Endothelial cell of umbilical vein (primary cell): ENCODE data around the gene SKI. TPM values are rescaled to one million over a fixed set of nuclear protein-coding genes. Genes with fewer than 3 reads are reported as not detected.

Experiments
- BruUV-seq: library from RNA; stranded (reverse); fragments of 400-500 nt; replicated peaks from 2 replicates; lab custom pipeline; 2021; lab: Mats Ljungman, UMichigan
- CTCF ChIA-PET: fragments of 300-600, 350-600 bp; sonication (Branson Sonifier 250); formaldehyde crosslinking; loops from one replicate; lab custom pipeline; 2021; ENCODE audit warnings: antibody characterized with exemption, inconsistent platforms; lab: Charles Lee
- POLR2A ChIA-PET: fragments of 300-600, 350-600 bp; sonication (Branson Sonifier 250); formaldehyde crosslinking; loops from one replicate; lab custom pipeline; 2021; ENCODE audit warnings: antibody characterized with exemption, inconsistent platforms; lab: Charles Lee
- DNase-seq: peaks from one replicate; pipeline ENCODE4 v3.0.0-alpha.2; 2011; ENCODE audit warnings: low read depth, low spot score
- FAIRE-seq: peaks from 2 replicates; lab custom pipeline; 2011; peaks lifted over from hg19 to GRCh38; lab: Jason Lieb, UNC
- H2AFZ ChIP-seq: 2 replicates; pipeline ENCODE4 v1.6.0; 2012; ENCODE audit warnings: low read depth, low read length, control low read depth, inconsistent platforms
- H3K27ac ChIP-seq: 2 replicates; pipeline ENCODE4 v1.5.1; 2011; ENCODE audit warnings: low read depth, mild to moderate bottlenecking, control low read depth, low read length, moderate library complexity; ENCODE audit not compliant: insufficient read depth
- H3K27me3 ChIP-seq, 2 experiments: 2 replicates each; pipeline versions ENCODE4 v1.6.0 to v1.6.1; 2011; ENCODE audit warnings: low read length in 2 of 2, mixed read lengths in 1 of 2; ENCODE audit not compliant: control insufficient read depth in 2 of 2, insufficient read depth in 2 of 2
- H3K36me3 ChIP-seq, 2 experiments: 2 replicates in 1 of 2; 3 replicates in 1 of 2; pipeline ENCODE4 v1.5.1; 2011; ENCODE audit warnings: low read length in 2 of 2, mild to moderate bottlenecking in 1 of 2, moderate library complexity in 1 of 2; ENCODE audit not compliant: control insufficient read depth in 2 of 2, insufficient read depth in 2 of 2; ENCODE audit errors: extremely low read depth in 1 of 2
- H3K4me1 ChIP-seq: 3 replicates; pipeline ENCODE4 v1.5.1; 2011; ENCODE audit warnings: mild to moderate bottlenecking, low read length; ENCODE audit not compliant: control insufficient read depth, insufficient read depth; ENCODE audit errors: extremely low read depth
- H3K4me2 ChIP-seq: 2 replicates; pipeline ENCODE4 v1.6.1; 2011; ENCODE audit warnings: low read length, control low read depth, mixed read lengths; ENCODE audit not compliant: insufficient read depth
- H3K4me3 ChIP-seq, 3 experiments: fragments of 200-600 bp in 1 of 3; sonication (generic), shearing (Covaris generic) in 1 of 3; replicated peaks in 1 of 3; 2 replicates each; pipeline ENCODE4 v1.5.1; 2011 to 2016; ENCODE audit warnings: control low read depth in 3 of 3, low read length in 3 of 3, mild to moderate bottlenecking in 2 of 3, inconsistent platforms in 1 of 3, low read depth in 1 of 3, moderate library complexity in 1 of 3; ENCODE audit not compliant: insufficient read depth in 1 of 3
- H3K79me2 ChIP-seq: 2 replicates; pipeline ENCODE4 v1.6.0; 2012; ENCODE audit warnings: low read length, inconsistent platforms; ENCODE audit not compliant: control insufficient read depth, insufficient read depth
- H3K9ac ChIP-seq: replicated peaks from 2 replicates; pipeline ENCODE3; 2011; ENCODE audit warnings: low read length, control low read depth; ENCODE audit not compliant: insufficient read depth; ENCODE audit errors: extremely low read depth
- H3K9me1 ChIP-seq: replicated peaks from 3 replicates; pipeline ENCODE4 v1.6.0; 2011; ENCODE audit warnings: mild to moderate bottlenecking, low read length; ENCODE audit not compliant: control insufficient read depth, insufficient read depth; ENCODE audit errors: extremely low read depth
- H3K9me3 ChIP-seq: replicated peaks from 2 replicates; pipeline ENCODE4 v1.5.1; 2012; ENCODE audit warnings: low read length, inconsistent platforms; ENCODE audit not compliant: control insufficient read depth, insufficient read depth
- H4K20me1 ChIP-seq: replicated peaks from 2 replicates; pipeline ENCODE3; 2011; ENCODE audit warnings: mild to moderate bottlenecking, low read length; ENCODE audit not compliant: control insufficient read depth, insufficient read depth; ENCODE audit errors: extremely low read depth
- EZH2 ChIP-seq: IDR thresholded peaks from 2 replicates; pipeline ENCODE4 v1.6.1; 2012; ENCODE audit warnings: borderline replicate concordance, low read depth, mild to moderate bottlenecking, moderate library complexity, low read length, inconsistent platforms; ENCODE audit not compliant: severe bottlenecking
- FOS ChIP-seq: IDR thresholded peaks from 2 replicates; pipeline ENCODE4 v1.6.1; 2011; ENCODE audit warnings: mild to moderate bottlenecking, low read length, moderate library complexity, borderline replicate concordance; ENCODE audit not compliant: insufficient read depth
- GATA2 ChIP-seq: IDR thresholded peaks from 2 replicates; pipeline ENCODE4 v1.7.0; 2011; ENCODE audit warnings: low read depth, mild to moderate bottlenecking, moderate library complexity, mixed read lengths, low read length; ENCODE audit not compliant: insufficient read length, insufficient read depth
- JUN ChIP-seq: IDR thresholded peaks from 2 replicates; pipeline ENCODE4 v1.6.1; 2011; ENCODE audit warnings: borderline replicate concordance, low read depth; ENCODE audit not compliant: insufficient read length, insufficient read depth
- MAX ChIP-seq: IDR thresholded peaks from 2 replicates; pipeline ENCODE4 v1.6.1; 2011; ENCODE audit not compliant: insufficient read depth, insufficient read length
- MYC ChIP-seq: IDR thresholded peaks from one replicate; pipeline ENCODE4 v1.6.1; 2011; ENCODE audit warnings: mild to moderate bottlenecking, low read depth, low read length
- POLR2A ChIP-seq: IDR thresholded peaks from 2 replicates; pipeline ENCODE4 v1.6.1; 2012; ENCODE audit warnings: low read depth, mild to moderate bottlenecking, control low read depth, low read length
- POLR2AphosphoS5 ChIP-seq: IDR thresholded peaks from 2 replicates; pipeline ENCODE4 v1.6.1; 2012; ENCODE audit warnings: low read depth, mild to moderate bottlenecking, control low read depth, low read length, moderate library complexity; ENCODE audit not compliant: insufficient read depth
- dilution Hi-C: fragments of 300-500 bp; cut with MboI; formaldehyde crosslinking; loops from one replicate; pipeline ENCODE4 v1.15.0; 2019; ENCODE audit warnings: low sequenced_read_pairs; ENCODE audit not compliant: extremely low pct_ligation_motif_present
- intact Hi-C: fragments of 100-400 bp; cut with micrococcal nuclease; formaldehyde crosslinking; loops from one replicate; pipeline ENCODE4 v1.10.0; 2022
- polyA plus RNA-seq, 4 experiments: library from polyadenylated mRNA; depleted of rRNA in 3 of 4; stranded (reverse) in 3 of 4; unstranded in 1 of 4; fragments of >200 nt; gene quantifications; 2 replicates each; pipeline versions ENCODE4 v1.2.1 to v1.2.3, GENCODE V29; 2011 to 2012; ENCODE audit warnings: missing spikeins in 1 of 4
- total RNA-seq: library from RNA; stranded (reverse); gene quantifications from 2 replicates; pipeline ENCODE4 v1.2.3, GENCODE V29; 2021
- TF ChIP-seq, protein P1 (sequence below), 2 donors: IDR thresholded peaks; 1 replicate in 1 of 2; 2 replicates in 1 of 2; pipeline ENCODE4 v1.5.1; 2011; ENCODE audit warnings: low read length in 2 of 2, mild to moderate bottlenecking in 2 of 2, moderate library complexity in 2 of 2, control low read depth in 1 of 2, inconsistent platforms in 1 of 2, low read depth in 1 of 2; ENCODE audit not compliant: insufficient read depth in 1 of 2; ENCODE audit errors: extremely low read depth in 1 of 2

The SKI gene
- total and polyA plus RNA-seq, 2 donors (not counting 3 experiments of a cell fraction or from before 2014, with no cell fraction given): 11.6 to 80.3 TPM

DNA sequence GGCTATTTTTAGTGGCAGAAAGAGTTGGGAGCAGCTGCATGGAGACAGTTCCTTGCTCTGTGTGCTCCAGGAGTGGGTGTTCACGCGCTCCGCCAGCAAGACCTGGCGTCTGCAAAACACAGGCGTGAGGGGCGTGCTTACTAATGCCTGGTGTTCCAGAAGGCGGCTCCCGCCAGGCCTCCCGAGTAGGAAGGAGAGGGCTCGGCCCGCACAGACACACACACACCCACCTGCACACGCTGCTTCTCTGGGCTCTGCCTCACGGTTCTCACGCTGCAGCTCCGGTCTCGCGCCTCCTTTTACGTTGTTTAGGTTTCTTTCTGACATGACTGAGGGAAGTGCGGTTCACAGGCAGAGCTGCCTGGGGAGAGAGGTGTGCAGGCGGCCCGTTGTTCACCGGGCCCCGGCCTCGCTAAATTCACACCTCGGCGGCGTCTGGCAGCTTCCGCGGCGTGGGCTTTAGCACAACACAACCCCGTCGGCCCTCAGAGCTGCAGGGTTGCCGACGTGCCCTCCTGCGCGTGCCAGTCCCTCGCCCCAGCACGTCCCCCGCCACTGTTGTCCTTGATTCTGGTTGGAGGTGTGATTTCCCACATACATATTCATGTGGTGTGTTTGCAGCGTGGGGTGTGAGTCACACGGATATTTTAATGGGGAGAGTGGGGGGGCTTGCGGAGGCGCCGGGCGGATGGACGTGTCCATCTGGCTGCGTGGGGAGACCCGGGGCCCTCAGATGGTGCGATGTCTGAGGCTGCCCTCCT, 77.0 kb downstream of the SKI start:
- Histone ChIP-seq H3K9me3 (no peaks in the 10 kb centered on the region), H3K27me3 (no peaks in the 10 kb centered on the region), H3K4me2 (no peak overlapping the region), H3K79me2 (peaks cover 26% of the 10 kb centered on the region), H2AFZ (no peak overlapping the region), H3K4me3 (no peak overlapping the region), H3K9me1 (no peaks in the 10 kb centered on the region), H3K9ac (no peak overlapping the region), H3K4me1 (peaks cover 15% of the 10 kb centered on the region), H4K20me1 (no peaks in the 10 kb centered on the region), H3K27ac (no peak overlapping the region), H3K36me3 (peaks cover 8 to 37% of the 10 kb centered on the region in 2 experiments)
- intact Hi-C loops: no loop called here
- FAIRE-seq (no peak), DNase-seq (no peak)
- no TSS peak for BruUV-seq
- ChIA-PET CTCF (interaction anchor here (1.1 kb wide), 1 partner anchor 110 kb away, joined by 3 read pairs; the partner anchor contains the start of gene FAAP20), POLR2A (no interaction called here)
- no peak for TF ChIP-seq MAX
- dilution Hi-C loops: loop anchor here (10.0 kb wide), 1 partner anchor 90 kb away; no protein-coding TSS in a partner anchor

- FAIRE-seq (no peak), DNase-seq (no peak)
- TF ChIP-seq EZH2 (no peak), POLR2A (no peak), MAX (no peak), POLR2AphosphoS5 (no peak), FOS (no peak), JUN (no peak), GATA2 (no peak), MYC (no peak)
- TF ChIP-seq, protein P1, sequence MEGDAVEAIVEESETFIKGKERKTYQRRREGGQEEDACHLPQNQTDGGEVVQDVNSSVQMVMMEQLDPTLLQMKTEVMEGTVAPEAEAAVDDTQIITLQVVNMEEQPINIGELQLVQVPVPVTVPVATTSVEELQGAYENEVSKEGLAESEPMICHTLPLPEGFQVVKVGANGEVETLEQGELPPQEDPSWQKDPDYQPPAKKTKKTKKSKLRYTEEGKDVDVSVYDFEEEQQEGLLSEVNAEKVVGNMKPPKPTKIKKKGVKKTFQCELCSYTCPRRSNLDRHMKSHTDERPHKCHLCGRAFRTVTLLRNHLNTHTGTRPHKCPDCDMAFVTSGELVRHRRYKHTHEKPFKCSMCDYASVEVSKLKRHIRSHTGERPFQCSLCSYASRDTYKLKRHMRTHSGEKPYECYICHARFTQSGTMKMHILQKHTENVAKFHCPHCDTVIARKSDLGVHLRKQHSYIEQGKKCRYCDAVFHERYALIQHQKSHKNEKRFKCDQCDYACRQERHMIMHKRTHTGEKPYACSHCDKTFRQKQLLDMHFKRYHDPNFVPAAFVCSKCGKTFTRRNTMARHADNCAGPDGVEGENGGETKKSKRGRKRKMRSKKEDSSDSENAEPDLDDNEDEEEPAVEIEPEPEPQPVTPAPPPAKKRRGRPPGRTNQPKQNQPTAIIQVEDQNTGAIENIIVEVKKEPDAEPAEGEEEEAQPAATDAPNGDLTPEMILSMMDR (IDR thresholded peaks at IDR 0.05; ENCODE audit: extremely low read depth in 1 of 2, insufficient read depth in 1 of 2, low read depth in 1 of 2, low read length in 2 of 2): no peak
- intact Hi-C loops: no loop called here
- peaks cover 3% of the 10 kb centered on the region for H3K4me1 ChIP-seq
- peaks cover 17% of the 10 kb centered on the region for H3K79me2 ChIP-seq
- no peak overlapping the region for H2AFZ ChIP-seq
- no peak overlapping the region for H3K4me3 ChIP-seq
- no TSS peak for BruUV-seq
- H3K9me3 ChIP-seq: no peaks in the 10 kb centered on the region
- no peaks in the 10 kb centered on the region for H3K27me3 ChIP-seq
- CTCF ChIA-PET: interaction anchor here (1.3 kb wide), 1 partner anchor 75 kb away, joined by 3 read pairs; no protein-coding TSS in a partner anchor
- no peaks in the 10 kb centered on the region for H3K9me1 ChIP-seq
- no peaks in the 10 kb centered on the region for H4K20me1 ChIP-seq
- H3K27ac ChIP-seq: no peak overlapping the region
- no peak overlapping the region for H3K9ac ChIP-seq
- H3K4me2 ChIP-seq: no peak overlapping the region
- dilution Hi-C loops: loop anchor here (10.0 kb wide), 1 partner anchor 92 kb away; no protein-coding TSS in a partner anchor
- H3K36me3 ChIP-seq: peaks cover 8 to 37% of the 10 kb centered on the region in 2 experiments
- POLR2A ChIA-PET: no interaction called here
Measured at GRCh38 chr1:2306151-2306978, 78.2 kb downstream of the SKI start.
